ENCODE data around the gene ATAD1.
"Not testable (repeated sequence)": the region's sequence is repeated elsewhere in the genome, so short reads cannot be mapped to it uniquely, and the experiment has no call there.

- TF ChIP-seq POLR2A (IDR thresholded peaks at IDR 0.05; ENCODE audit: low read length); GATA1 (IDR thresholded peaks at IDR 0.05; ENCODE audit: low read depth, low read length): not testable (repeated sequence)
Measured at GRCh38 chr10:87742992-87743610, 74.9 kb downstream of the ATAD1 start.
